GM21381 (cell line): ENCODE measurements around the gene ME2.
"Not testable (repeated sequence)": the region's sequence is repeated elsewhere in the genome, so short reads cannot be mapped to it uniquely, and the experiment has no call there.

Source experiments
- ATAC-seq: cut with Tn5 transposase; IDR thresholded peaks from one replicate; pipeline ENCODE4 v1.9.1; 2021; ENCODE audit warnings: mild to moderate bottlenecking, moderate library complexity; ENCODE audit not compliant: unreplicated experiment

ME2 gene

DNA sequence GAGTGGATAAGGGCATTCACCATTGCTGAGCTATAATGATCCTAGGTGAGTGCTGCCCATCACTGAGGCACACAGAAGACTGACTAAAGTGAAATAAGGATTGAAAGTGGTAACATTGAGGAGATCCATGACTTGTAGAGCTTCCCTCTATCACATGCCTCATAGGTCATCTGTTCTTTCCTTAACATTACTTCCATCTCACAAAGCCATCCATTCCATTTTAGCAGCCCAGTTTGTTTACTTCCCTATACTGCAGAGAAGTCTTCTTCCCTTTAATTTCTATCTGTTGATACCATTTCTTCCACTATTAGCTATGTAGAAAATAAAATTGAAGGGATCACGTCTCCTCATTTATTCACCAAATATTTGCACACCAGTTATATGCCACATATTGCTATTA lies 32.1 kb downstream of the ME2 start:
- no peak for ATAC-seq

DNA sequence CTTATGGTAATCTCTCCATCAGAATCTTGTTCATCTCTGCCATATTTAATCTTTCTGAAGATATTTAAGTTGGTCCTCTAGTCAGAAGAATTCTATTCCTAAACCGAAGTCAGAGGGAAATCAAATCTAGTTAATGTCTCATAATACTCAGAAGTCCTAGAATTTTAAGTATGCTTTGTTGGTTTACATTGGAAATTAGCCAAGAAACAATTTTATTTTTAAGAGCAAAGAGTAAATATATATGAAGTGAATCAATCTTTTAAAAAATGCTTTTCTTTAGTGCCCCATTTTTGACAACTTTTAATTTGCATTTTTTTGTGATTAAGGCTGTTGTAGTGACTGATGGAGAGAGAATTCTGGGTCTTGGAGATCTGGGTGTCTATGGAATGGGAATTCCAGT lies 38.1 kb downstream of the ME2 start:
- no peak for ATAC-seq

DNA sequence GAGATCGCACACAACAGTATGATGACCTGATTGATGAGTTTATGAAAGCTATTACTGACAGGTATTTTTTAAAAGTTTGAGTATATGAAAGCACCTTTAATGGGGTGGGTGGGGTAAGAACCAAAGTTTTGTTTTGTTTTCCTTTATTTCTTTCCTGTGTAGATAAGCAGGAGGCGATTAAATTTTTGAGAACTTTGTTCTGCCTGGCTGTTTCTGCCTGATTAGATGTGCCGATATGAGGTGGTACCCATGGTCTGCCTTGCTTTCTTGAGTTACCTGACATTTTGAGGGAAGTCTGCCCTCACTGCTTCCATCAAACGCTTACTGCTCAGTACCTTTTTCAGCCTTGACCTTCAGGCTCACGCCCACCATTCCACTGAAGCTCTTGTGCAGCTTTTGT lies 39.2 kb downstream of the ME2 start:
- no peak for ATAC-seq

DNA sequence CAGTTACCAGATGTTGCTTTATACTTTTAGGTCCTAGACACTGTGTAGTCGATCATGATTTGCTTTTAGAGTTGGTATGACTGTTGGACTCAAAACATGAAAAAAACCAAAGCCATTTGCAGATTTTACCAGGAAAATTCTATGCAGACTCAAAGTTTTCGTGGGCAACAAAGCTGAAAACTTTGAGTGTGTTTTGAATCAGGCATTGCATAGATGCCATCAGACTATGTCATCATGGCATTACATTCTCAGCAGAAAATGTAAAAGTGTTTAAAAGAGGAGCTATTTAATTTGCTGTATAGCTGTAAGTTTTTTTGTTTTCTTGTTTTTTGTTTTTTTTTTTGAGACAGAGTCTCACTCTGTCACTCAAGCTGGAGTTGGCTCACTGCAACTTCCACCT lies 45.5 kb downstream of the ME2 start:
- ATAC-seq, result no peak

DNA sequence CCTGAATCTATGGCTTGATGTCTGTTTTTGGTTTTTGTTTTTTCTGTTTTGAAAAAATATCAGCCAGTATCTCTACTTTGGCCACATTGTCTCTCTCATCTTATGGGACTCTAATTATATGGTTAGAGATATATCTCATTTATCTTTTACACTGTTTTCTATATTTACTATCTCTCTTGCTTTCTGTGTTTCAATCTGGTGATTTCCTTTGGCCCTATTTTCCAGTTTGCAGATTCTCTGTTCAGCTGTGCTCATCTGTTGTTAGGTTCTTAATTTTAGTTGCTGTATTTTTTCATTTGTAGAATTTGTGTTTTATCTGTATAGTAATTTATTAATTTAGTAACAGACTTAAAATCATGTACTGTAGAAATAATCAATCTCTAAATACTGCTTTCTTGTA lies 47.6 kb downstream of the ME2 start:
- no peak for ATAC-seq

DNA sequence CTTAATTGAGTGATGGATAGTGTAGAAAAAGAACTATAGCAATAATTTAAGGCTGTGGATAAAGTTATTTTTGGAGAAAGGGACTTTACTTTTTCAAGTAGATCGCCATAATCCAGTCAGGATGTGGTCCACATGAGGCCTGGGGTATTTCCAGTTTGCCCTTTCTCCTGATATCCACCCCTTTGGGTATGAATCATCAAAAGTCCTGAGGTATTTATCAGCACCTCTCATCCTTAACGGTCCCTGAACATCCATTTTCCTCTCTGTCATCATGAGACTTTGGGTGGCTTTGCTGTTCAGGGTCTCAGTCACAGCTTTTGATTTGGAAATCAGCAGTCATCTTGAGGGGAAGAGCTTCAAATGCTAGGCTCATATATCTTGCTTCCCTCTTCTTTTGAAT lies 49.6 kb downstream of the ME2 start:
- ATAC-seq, result no peak

DNA sequence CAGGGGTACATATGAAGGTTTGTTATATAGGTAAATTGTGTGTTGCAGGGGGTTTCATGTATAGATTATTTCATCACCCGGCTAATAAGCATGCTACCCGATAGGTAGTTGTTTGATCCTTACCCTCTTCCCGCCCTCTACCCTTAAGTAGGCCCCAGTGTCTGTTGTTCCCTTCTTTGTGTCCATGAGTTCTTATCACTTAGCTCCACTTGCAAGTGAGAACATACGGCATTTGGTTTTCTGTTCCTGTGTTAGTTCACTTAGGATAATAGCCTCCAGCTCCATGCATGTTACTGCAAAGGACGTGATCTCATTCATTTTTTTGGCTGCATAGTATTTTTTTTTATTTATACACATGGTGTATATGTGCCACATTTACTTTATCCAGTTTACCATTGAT lies 54.8 kb downstream of the ME2 start:
- no peak for ATAC-seq

DNA sequence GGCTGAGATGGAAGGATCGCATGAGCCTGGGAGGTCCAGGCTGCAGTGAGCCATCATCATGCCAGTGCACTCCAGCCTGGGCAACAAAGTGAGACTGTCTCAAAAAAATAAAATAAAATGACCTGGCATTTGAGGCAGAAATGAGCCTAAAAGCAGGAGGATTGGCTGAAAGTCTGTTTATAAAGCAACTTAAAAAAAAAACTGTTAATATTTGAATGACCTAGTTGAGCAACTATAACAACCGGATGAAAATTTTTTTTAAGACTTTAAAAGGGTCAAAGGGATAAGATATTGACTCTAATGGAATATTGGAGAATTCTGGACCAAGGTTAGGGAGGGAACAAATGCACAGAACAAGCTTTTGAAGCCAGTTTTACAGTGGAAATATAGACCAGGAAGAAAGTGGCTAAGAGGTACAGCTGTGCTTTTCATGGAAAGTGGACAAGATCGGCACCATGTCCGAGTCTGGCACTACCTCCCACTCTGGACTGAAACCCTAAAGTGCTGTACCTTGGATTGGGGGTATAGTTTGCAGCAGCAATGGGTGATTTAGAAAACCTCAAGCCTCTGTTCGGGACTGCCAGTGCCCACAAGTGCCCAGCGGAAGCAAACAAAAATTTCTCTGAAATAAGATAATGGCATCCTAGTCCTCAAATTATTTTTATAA lies 55.8 kb downstream of the ME2 start:
- no peak for ATAC-seq

DNA sequence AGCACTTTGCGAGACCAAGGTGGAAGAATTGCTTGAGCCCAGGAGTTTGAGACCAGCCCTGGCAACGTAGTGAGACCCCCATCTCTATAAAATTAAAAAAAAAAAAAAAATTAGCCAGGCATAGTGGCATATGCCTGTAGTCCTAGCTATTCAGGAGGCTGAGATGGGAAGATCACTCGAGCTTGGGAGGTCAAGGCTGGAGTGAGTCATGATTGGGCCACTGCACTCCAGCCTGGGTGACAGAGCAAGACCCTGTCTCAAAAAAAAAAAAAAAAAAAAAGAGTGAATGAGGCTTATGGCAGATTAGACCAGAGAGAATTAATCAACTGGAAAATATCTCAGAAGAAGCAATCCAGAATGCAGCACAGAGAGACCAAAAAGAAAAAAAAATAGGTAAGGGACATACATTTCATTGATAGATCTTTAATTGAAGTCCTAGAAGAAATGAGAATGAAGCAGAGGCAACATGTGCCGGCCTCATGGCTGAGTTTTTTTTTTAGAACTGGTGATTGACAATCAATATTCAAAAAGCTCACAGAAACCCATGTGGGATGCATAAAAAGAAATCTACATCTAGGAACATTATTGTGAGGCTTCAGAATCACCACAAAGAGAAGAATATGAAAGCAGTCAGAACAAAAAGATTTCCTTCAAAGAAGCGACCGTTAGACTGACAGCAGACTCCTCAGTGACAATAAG lies 56.7 kb downstream of the ME2 start:
- ATAC-seq, result no peak

DNA sequence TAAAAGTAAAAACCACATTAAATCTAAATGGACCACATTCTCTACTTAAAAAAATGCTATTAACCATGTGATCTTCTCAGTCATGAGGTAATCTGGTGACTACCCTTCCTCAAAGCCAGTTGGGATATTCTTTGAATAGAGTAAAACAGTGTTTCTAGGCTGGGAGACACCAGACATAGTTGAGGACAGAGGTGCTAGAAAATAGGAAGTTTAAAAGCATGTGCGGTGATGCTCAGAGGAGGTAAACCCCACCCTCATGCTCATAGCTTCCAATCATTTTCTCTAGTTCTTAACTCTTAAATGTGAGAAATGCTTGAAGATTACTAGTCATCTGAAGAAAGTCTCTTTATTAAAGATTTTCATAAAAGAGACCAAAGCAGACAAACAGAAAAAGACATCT lies 58.3 kb downstream of the ME2 start:
- ATAC-seq, result no peak

DNA sequence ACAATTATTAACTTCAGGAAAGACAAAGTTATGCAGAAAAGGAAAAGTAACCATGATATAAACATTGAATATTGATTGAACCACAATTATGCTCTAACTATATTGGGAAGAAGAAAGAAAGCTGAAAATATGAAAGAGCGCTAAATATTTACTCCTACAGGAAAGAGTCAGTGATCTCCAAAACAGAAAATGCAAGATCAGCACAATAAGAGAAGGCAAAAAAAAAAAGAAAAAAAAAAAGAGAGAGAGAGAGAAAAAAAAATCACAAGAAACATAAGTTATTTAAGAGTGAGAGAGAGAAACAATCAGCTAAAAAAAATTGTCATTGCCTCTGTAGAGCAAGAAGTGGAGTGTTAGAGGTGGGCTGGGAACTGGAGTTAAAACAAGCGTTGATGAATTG lies 60.0 kb downstream of the ME2 start:
- no peak for ATAC-seq

DNA sequence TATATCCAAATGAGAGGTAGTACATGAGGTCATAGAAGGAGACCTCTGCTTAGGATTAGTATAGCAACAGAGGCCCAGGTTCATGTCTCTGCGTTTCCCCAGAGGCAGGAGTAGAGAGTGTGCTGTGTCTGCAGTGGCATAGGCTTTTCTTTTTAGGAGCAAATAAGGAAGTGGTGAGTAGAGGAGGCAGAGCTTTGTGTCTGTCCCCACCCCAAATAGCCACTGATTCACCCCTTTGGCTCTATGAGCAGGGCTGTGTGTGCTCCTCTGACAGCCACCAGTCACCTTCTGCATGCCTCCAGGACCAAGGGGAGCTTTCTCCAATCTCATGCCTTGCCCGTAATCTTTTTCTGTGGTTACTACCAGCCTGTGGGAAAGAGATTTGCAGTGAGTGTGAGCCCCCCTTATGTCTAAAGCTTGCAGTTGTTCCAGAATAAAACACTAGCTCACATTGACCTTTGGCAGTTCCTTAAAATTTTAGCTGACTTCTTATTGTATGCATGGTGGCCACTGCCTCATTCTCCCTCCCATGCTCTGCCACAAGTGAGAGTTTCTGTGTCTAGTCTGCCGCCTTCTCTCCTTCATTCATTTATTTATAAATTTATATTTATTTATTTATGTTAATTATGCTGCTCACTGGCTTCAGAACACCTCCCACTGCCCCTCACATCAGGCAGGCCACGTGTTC lies 65.5 kb downstream of the ME2 start:
- no peak for ATAC-seq

DNA sequence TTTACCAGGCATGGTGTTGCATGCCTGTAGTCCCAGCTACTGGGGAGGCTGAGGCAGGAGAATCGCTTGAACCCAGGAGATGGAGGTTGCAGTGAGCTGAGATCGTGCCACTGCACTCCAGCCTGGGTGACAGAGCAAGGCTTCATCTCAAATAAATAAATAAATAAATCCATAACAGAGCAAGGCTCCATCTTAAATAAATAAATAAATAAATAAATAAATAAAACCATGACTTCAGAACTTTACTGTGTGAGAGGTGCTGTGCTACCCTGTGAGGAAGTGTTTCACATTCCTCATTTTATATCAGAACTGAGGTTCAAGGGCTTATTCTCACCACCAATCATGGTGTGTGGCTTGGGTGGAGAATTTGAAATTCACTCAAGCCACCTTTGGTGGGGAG lies 67.0 kb downstream of the ME2 start:
- not testable (repeated sequence) for ATAC-seq

DNA sequence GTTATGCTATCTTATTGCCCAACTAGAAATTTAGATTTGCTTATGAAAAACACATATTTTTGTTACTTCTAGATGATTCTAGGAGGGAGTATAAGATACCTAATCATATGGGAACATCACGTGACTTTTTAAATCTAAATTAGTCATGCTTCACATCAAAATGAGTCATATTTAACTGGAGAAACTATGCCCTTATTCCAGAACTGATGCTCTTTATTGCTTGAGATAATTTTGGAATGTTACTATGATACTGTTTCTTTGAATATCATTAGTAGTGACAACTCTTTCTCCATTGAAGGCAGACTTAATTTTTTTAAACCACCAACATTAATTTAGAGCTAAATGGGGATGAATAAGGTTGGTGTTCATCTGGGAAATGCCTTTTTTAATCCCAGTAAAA lies 69.0 kb downstream of the ME2 start:
- ATAC-seq, result no peak

DNA sequence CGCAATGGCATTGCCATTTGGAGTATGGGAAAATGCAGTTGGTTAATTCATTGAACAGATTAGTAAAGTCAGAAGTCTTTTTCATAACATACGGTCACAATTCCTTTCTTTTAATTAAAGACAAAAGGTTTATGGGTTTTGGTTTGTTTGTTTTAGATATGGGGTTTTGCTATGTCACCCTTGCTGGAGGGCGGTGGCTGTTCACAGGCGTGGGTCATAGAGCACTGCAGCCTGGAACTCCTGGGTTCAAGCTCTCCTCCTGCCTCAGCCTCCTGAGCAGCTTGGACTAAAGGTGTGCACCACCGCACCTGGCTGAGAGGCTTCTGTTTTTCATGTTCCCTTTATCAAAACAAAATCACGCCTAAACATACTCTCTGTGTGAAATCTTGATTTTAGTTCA lies 70.3 kb downstream of the ME2 start:
- ATAC-seq, result no peak

DNA sequence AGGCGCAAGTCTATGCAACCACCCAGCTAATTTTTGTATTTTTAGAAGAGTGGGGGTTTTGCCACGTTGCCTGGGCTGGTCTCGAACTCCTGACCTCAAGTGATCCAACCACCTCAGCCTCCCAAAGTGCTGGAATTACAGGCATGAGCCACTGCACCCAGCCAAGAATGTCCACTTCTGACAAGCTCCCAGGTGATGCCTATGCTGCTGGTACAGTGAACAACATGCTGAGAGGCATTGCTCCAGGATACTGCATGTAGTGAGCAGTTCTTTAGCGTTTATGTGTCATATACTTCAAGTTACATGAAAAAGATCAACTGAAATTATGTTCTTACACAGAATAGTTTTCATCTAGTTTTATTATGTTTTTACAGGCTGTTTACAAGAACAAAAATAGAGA lies 71.7 kb downstream of the ME2 start:
- ATAC-seq, result no peak

DNA sequence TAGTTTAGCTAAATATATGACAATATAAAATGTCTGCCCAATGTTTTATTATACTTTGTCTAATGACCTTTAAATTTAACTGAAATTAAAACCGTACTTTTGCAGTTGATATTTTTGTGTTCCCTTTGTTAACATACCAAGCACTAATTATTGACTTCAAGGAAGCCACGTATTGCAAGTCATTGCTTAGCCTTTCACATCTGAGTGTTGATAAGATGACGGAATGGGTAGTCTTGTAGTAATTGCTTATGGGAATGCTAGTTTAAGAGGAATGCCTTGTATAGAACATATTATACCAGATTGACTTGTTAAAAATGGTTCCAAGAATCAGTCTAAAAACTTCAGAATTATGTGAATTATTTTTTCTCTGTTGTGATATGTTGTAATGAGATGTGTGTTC lies 74.9 kb downstream of the ME2 start:
- no peak for ATAC-seq

DNA sequence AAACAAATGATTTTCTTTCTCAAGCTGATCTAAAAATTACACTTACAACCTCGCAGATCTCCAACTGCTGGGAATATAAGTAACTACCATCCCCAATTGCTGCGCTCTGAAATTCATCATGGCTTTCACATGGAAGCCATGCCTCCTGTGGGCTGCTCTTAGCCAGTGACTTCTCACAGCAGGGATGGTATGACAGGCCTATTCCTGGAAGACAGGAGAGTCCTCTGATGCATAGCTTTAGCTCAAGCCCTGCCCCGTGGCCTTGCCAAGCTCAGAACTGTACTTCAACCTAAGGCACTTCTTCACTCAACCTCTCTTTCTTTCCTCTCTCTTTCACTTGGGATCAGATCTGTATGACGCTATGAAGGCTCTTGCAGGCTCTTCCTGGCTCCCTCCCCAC lies 76.3 kb downstream of the ME2 start:
- no peak for ATAC-seq

DNA sequence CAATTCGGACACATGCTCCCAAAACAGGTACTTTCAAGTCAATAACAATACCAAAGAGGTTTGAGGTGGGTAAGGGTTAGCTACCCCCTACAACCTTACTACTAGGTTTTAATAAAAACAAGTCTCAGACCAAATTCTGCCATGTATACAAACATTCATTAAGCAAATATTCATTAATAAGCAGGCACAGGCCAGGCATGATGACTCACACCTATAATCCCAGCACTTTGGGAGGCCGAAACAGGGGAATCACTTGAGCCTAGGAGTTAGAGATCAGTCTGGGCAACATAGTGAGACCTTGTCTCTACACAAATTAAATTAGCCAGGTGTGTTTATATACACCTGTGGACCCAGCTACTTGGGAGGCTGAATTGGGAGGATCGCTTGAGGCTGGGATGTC lies 77.2 kb downstream of the ME2 start:
- no peak for ATAC-seq

DNA sequence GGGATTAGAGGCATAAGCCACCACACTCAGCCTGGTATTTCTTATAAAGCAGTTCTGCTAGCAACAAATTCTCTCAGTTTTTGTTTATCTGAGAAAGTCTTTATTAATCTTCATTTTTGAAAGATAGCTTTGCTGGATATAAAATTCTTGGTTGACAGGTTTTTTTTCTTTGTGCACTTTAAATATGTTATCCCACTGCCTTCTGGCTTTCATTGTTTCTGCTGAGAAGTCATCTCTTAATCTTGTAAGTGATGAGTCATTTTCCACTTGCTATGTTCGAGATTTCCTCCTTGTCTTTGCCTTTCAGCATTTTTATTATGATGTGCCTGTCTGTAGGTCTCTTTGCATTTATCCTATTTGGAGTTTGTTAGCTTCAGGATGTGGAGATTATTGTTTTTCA lies 83.1 kb downstream of the ME2 start:
- ATAC-seq, result no peak

DNA sequence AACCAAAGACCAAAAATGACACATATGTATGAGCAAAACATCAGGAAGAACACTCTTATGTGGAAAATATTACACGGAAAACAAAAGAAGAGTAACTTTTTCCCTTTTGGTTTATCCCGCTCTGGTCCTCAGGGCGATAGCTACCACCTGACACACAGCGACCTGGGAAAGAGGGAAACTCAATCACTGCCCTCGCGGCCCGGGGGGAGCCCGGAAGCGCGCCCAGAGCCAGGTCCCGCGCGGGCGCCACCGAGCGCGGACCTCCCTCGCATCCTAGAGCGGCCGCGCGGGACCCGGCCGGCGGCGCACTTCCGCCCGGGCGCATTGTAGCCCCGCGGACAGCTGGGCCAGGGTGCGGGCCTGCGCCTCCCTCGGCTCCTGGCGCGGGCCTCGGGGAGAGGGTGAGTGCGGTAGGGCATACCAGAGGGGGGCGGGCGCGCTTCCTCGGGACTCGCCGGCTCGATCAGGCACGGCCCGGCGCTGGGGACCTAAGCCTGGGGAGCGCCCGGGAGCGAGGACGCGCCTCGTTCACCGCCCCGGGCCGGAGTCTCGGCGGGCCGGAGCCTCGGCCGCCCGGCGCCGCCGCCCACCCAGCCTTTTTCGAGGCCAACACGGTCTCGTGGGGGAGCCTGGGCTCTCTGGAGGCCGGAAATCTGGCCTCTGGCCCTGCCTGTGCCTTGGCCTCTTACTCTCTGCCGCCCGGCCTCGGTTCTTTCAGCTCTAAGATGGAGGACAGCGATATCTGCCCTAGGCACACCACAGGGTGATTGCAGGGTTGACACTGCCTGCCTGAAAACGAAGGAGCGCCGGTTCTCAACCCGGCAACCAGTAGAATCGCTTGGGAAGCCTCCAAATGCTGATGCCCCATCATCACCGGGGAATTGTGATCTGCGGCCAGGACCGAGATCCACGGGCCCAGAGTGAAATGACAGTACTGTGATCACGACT lies 89.1 kb downstream of the ME2 start, which contains the start of gene ELAC1:
Gene ELAC1, plus strand, starts transcription at position 327 of the 948 bp plus-strand sequence. CDS start 6,365 bp downstream, outside the sequence.
- ATAC-seq, result peak; percentile 93
